ENCODE measurements around the gene ZBTB20.
A peak's percentile ranks its signal among the peaks of the same experiment; 100 is the strongest.

The ZBTB20 gene

GRCh38 chr3:114586119-114586518, 561.0 kb downstream of the ZBTB20 start:
- no peaks in the 10 kb centered on the region for H3K4me1 ChIP-seq (ENCODE audit: control insufficient read depth, insufficient read depth, low read depth, low read length)
- H3K4me2 ChIP-seq (ENCODE audit: low read length, poor library complexity, severe bottlenecking), result no peak overlapping the region
- H2BK12ac ChIP-seq (ENCODE audit: low read length in 2 of 2), result no peak overlapping the region
- H2BK15ac ChIP-seq (ENCODE audit: low read depth, poor library complexity, severe bottlenecking), result no peak overlapping the region
- peaks cover 27% of the 10 kb centered on the region for H3K79me1 ChIP-seq (replicated peaks; ENCODE audit: low read length, poor library complexity, severe bottlenecking)
- H3K18ac ChIP-seq (ENCODE audit: low read depth in 1 of 2, low read length in 2 of 2), result no peak overlapping the region
- H3K9ac ChIP-seq (ENCODE audit: low read length), result no peak overlapping the region
- no peak overlapping the region for H2AFZ ChIP-seq (ENCODE audit: low read depth, low read length)
- H3K4ac ChIP-seq (ENCODE audit: low read depth in 1 of 2, low read length in 2 of 2), result no peak overlapping the region
- WGBS, result no CpG with 5 or more reads among the region's 1 CpG
- no peak overlapping the region for H2BK120ac ChIP-seq (ENCODE audit: low read depth, low read length)
- H3K27me3 ChIP-seq (ENCODE audit: control insufficient read depth in 1 of 2, insufficient read depth in 1 of 2, low read length in 2 of 2), result no peaks in the 10 kb centered on the region
- H3K14ac ChIP-seq (ENCODE audit: low read length in 2 of 2), result no peak overlapping the region
- H3K23ac ChIP-seq (ENCODE audit: low read length in 2 of 2), result no peak overlapping the region
- H2AK5ac ChIP-seq (ENCODE audit: low read length, severe bottlenecking), result no peak overlapping the region
- DNase-seq, result peak; percentile 66
- H4K8ac ChIP-seq (ENCODE audit: low read length), result no peak overlapping the region
- H3K4me3 ChIP-seq (ENCODE audit: insufficient read depth in 1 of 2, low read depth in 1 of 2, low read length in 2 of 2), result no peak overlapping the region
- no peak overlapping the region for H4K91ac ChIP-seq (ENCODE audit: low read length)
- H3K36me3 ChIP-seq (ENCODE audit: control insufficient read depth in 1 of 2, insufficient read depth in 2 of 2, low read depth in 1 of 2, low read length in 2 of 2), result peaks cover 3 to 12% of the 10 kb centered on the region in 2 experiments
- no peak overlapping the region for H2BK5ac ChIP-seq (ENCODE audit: low read depth, low read length, poor library complexity, severe bottlenecking)
- no peaks in the 10 kb centered on the region for H3K9me3 ChIP-seq (ENCODE audit: control insufficient read depth, low read length)
- no peak overlapping the region for H3K27ac ChIP-seq (ENCODE audit: low read length, poor library complexity, severe bottlenecking)

- no peak overlapping the region for H2AFZ ChIP-seq (ENCODE audit: low read depth, low read length)
- no peaks in the 10 kb centered on the region for H3K9me3 ChIP-seq (ENCODE audit: control insufficient read depth, low read length)
- H3K4me3 ChIP-seq (ENCODE audit: insufficient read depth in 1 of 2, low read depth in 1 of 2, low read length in 2 of 2), result no peak overlapping the region
- peaks cover 27% of the 10 kb centered on the region for H3K79me1 ChIP-seq (replicated peaks; ENCODE audit: low read length, poor library complexity, severe bottlenecking)
- H3K18ac ChIP-seq (ENCODE audit: low read depth in 1 of 2, low read length in 2 of 2), result no peak overlapping the region
- H3K4ac ChIP-seq (ENCODE audit: low read depth in 1 of 2, low read length in 2 of 2), result no peak overlapping the region
- no peak overlapping the region for H4K8ac ChIP-seq (ENCODE audit: low read length)
- H3K4me1 ChIP-seq (ENCODE audit: control insufficient read depth, insufficient read depth, low read depth, low read length), result no peaks in the 10 kb centered on the region
- peaks cover 3 to 12% of the 10 kb centered on the region in 2 experiments for H3K36me3 ChIP-seq (ENCODE audit: control insufficient read depth in 1 of 2, insufficient read depth in 2 of 2, low read depth in 1 of 2, low read length in 2 of 2)
- no peak overlapping the region for H3K9ac ChIP-seq (ENCODE audit: low read length)
- H3K14ac ChIP-seq (ENCODE audit: low read length in 2 of 2), result no peak overlapping the region
- H3K27ac ChIP-seq (ENCODE audit: low read length, poor library complexity, severe bottlenecking), result no peak overlapping the region
- H2AK5ac ChIP-seq (ENCODE audit: low read length, severe bottlenecking), result no peak overlapping the region
- no peak overlapping the region for H4K91ac ChIP-seq (ENCODE audit: low read length)
- H3K27me3 ChIP-seq (ENCODE audit: control insufficient read depth in 1 of 2, insufficient read depth in 1 of 2, low read length in 2 of 2), result no peaks in the 10 kb centered on the region
- H2BK15ac ChIP-seq (ENCODE audit: low read depth, poor library complexity, severe bottlenecking), result no peak overlapping the region
- H2BK120ac ChIP-seq (ENCODE audit: low read depth, low read length), result no peak overlapping the region
- no peak overlapping the region for H3K23ac ChIP-seq (ENCODE audit: low read length in 2 of 2)
- H3K4me2 ChIP-seq (ENCODE audit: low read length, poor library complexity, severe bottlenecking), result no peak overlapping the region
- no peak overlapping the region for H2BK12ac ChIP-seq (ENCODE audit: low read length in 2 of 2)
- 38% methylated on average over 4 of the region's 4 CpGs for WGBS
- DNase-seq, result no peak
- no peak overlapping the region for H2BK5ac ChIP-seq (ENCODE audit: low read depth, low read length, poor library complexity, severe bottlenecking)
Measured at GRCh38 chr3:114585687-114586086, 561.4 kb downstream of the ZBTB20 start.

GRCh38 chr3:114584734-114585371, 562.2 kb downstream of the ZBTB20 start:
- 93% methylated on average over 6 of the region's 6 CpGs for WGBS
- Histone ChIP-seq H3K4me1 (ENCODE audit: control insufficient read depth, insufficient read depth, low read depth, low read length) (no peaks in the 10 kb centered on the region), H4K8ac (ENCODE audit: low read length) (peak overlapping the region; percentile 57), H3K79me1 (replicated peaks; ENCODE audit: low read length, poor library complexity, severe bottlenecking) (peaks cover 24% of the 10 kb centered on the region), H3K27ac (ENCODE audit: low read length, poor library complexity, severe bottlenecking) (no peak overlapping the region), H2AK5ac (ENCODE audit: low read length, severe bottlenecking) (no peak overlapping the region), H3K9me3 (ENCODE audit: control insufficient read depth, low read length) (no peaks in the 10 kb centered on the region), H2AFZ (ENCODE audit: low read depth, low read length) (no peak overlapping the region), H4K91ac (ENCODE audit: low read length) (no peak overlapping the region), H3K27me3 (ENCODE audit: control insufficient read depth in 1 of 2, insufficient read depth in 1 of 2, low read length in 2 of 2) (no peaks in the 10 kb centered on the region), H2BK15ac (ENCODE audit: low read depth, poor library complexity, severe bottlenecking) (no peak overlapping the region), H3K4ac (ENCODE audit: low read depth in 1 of 2, low read length in 2 of 2) (peak overlapping the region in 1 of 2 experiments; percentile 67), H3K4me3 (ENCODE audit: insufficient read depth in 1 of 2, low read depth in 1 of 2, low read length in 2 of 2) (peak overlapping the region in 1 of 2 experiments; percentile 71), H3K18ac (ENCODE audit: low read depth in 1 of 2, low read length in 2 of 2) (no peak overlapping the region), H3K14ac (ENCODE audit: low read length in 2 of 2) (no peak overlapping the region), H3K36me3 (ENCODE audit: control insufficient read depth in 1 of 2, insufficient read depth in 2 of 2, low read depth in 1 of 2, low read length in 2 of 2) (peaks cover 0 to 12% of the 10 kb centered on the region in 2 experiments), H3K9ac (ENCODE audit: low read length) (peak overlapping the region; percentile 81), H3K4me2 (ENCODE audit: low read length, poor library complexity, severe bottlenecking) (no peak overlapping the region), H2BK5ac (ENCODE audit: low read depth, low read length, poor library complexity, severe bottlenecking) (no peak overlapping the region), H3K23ac (ENCODE audit: low read length in 2 of 2) (no peak overlapping the region), H2BK120ac (ENCODE audit: low read depth, low read length) (no peak overlapping the region), H2BK12ac (ENCODE audit: low read length in 2 of 2) (peak overlapping the region in 1 of 2 experiments; percentile 77)
- no peak for DNase-seq

GRCh38 chr3:114582929-114583328, 564.2 kb downstream of the ZBTB20 start:
- no peak overlapping the region for H2AFZ ChIP-seq (ENCODE audit: low read depth, low read length)
- no peak overlapping the region for H3K4me3 ChIP-seq (ENCODE audit: insufficient read depth in 1 of 2, low read depth in 1 of 2, low read length in 2 of 2)
- H2BK15ac ChIP-seq (ENCODE audit: low read depth, poor library complexity, severe bottlenecking), result no peak overlapping the region
- H3K4me2 ChIP-seq (ENCODE audit: low read length, poor library complexity, severe bottlenecking), result no peak overlapping the region
- peaks cover 0 to 5% of the 10 kb centered on the region in 2 experiments for H3K36me3 ChIP-seq (ENCODE audit: control insufficient read depth in 1 of 2, insufficient read depth in 2 of 2, low read depth in 1 of 2, low read length in 2 of 2)
- no peak overlapping the region for H4K8ac ChIP-seq (ENCODE audit: low read length)
- no peak overlapping the region for H3K18ac ChIP-seq (ENCODE audit: low read depth in 1 of 2, low read length in 2 of 2)
- no peak overlapping the region for H4K91ac ChIP-seq (ENCODE audit: low read length)
- no peaks in the 10 kb centered on the region for H3K27me3 ChIP-seq (ENCODE audit: control insufficient read depth in 1 of 2, insufficient read depth in 1 of 2, low read length in 2 of 2)
- no peak overlapping the region for H2BK12ac ChIP-seq (ENCODE audit: low read length in 2 of 2)
- no peak overlapping the region for H2BK120ac ChIP-seq (ENCODE audit: low read depth, low read length)
- H3K79me1 ChIP-seq (replicated peaks; ENCODE audit: low read length, poor library complexity, severe bottlenecking), result peaks cover 17% of the 10 kb centered on the region
- no peak overlapping the region for H3K4ac ChIP-seq (ENCODE audit: low read depth in 1 of 2, low read length in 2 of 2)
- no peak overlapping the region for H3K14ac ChIP-seq (ENCODE audit: low read length in 2 of 2)
- H2AK5ac ChIP-seq (ENCODE audit: low read length, severe bottlenecking), result no peak overlapping the region
- H3K23ac ChIP-seq (ENCODE audit: low read length in 2 of 2), result no peak overlapping the region
- H3K9me3 ChIP-seq (ENCODE audit: control insufficient read depth, low read length), result no peaks in the 10 kb centered on the region
- H3K9ac ChIP-seq (ENCODE audit: low read length), result no peak overlapping the region
- H3K27ac ChIP-seq (ENCODE audit: low read length, poor library complexity, severe bottlenecking), result no peak overlapping the region
- H3K4me1 ChIP-seq (ENCODE audit: control insufficient read depth, insufficient read depth, low read depth, low read length), result no peaks in the 10 kb centered on the region
- no peak for DNase-seq
- 100% methylated on average over 1 of the region's 2 CpGs for WGBS
- no peak overlapping the region for H2BK5ac ChIP-seq (ENCODE audit: low read depth, low read length, poor library complexity, severe bottlenecking)
